Spleen (tissue), 11 donors: ENCODE data around the gene BAIAP2L1. TPM values are rescaled to one million over a fixed set of nuclear protein-coding genes. Genes with fewer than 3 reads are reported as not detected.
"Not testable (repeated sequence)": the region's sequence is repeated elsewhere in the genome, so short reads cannot be mapped to it uniquely, and the experiment has no call there.

Experiments used
- DNase-seq: peaks from one replicate; pipeline ENCODE4 v3.0.0-alpha.2; 2020
- H3K27ac ChIP-seq, 8 donors: fragments of 200-600 bp; sonication (generic) in 7 of 8; 1 replicate in 4 of 8; 2 replicates in 4 of 8; pipeline versions ENCODE4 v1.5.0 to v1.8.0; 2016 to 2021; ENCODE audit warnings: inconsistent platforms in 4 of 8, mild to moderate bottlenecking in 4 of 8, moderate library complexity in 1 of 8
- H3K27me3 ChIP-seq, 7 donors: fragments of 200-600 bp; sonication (generic) in 6 of 7; replicated peaks in 1 of 7; 1 replicate in 4 of 7; 2 replicates in 3 of 7; pipeline versions ENCODE4 v1.5.0 to v1.8.0; 2016 to 2021; ENCODE audit warnings: inconsistent platforms in 3 of 7, mild to moderate bottlenecking in 1 of 7
- H3K36me3 ChIP-seq, 6 donors: fragments of 200-600 bp; sonication (generic) in 5 of 6; 1 replicate in 4 of 6; 2 replicates in 2 of 6; pipeline versions ENCODE4 v1.5.0 to v1.8.0; 2016 to 2021; ENCODE audit warnings: inconsistent platforms in 2 of 6
- H3K4me1 ChIP-seq, 6 donors: fragments of 200-600 bp; sonication (generic) in 5 of 6; 1 replicate in 3 of 6; 2 replicates in 3 of 6; pipeline versions ENCODE4 v1.5.0 to v1.8.0; 2016 to 2021; ENCODE audit warnings: inconsistent platforms in 3 of 6
- H3K4me3 ChIP-seq, 8 donors: fragments of 200-600 bp; sonication (generic) in 7 of 8; 1 replicate in 4 of 8; 2 replicates in 4 of 8; pipeline versions ENCODE4 v1.5.0 to v1.8.0; 2016 to 2021; ENCODE audit warnings: inconsistent platforms in 4 of 8, mild to moderate bottlenecking in 4 of 8, moderate library complexity in 2 of 8
- H3K9me3 ChIP-seq, 8 donors: fragments of 200-600 bp; sonication (generic) in 7 of 8; 1 replicate in 4 of 8; 2 replicates in 4 of 8; pipeline versions ENCODE4 v1.5.0 to v1.8.0; 2016 to 2021; ENCODE audit warnings: inconsistent platforms in 4 of 8
- CTCF ChIP-seq, 11 experiments: fragments of 200-600 bp in 7 of 11; fragments of 450-650 bp in 4 of 11; sonication (generic) in 4 of 11; IDR thresholded peaks in 8 of 11; conservative IDR thresholded peaks in 3 of 11; 1 replicate in 7 of 11; 2 replicates in 4 of 11; pipeline versions ENCODE4 v1.4.0 to v1.8.0; 2016 to 2021; ENCODE audit warnings: antibody characterized with exemption in 11 of 11, inconsistent platforms in 4 of 11, mild to moderate bottlenecking in 1 of 11
- POLR2A ChIP-seq, 3 donors: fragments of 450-650 bp; IDR thresholded peaks; one replicate each; pipeline ENCODE4 v1.5.1; 2017; ENCODE audit warnings: antibody characterized with exemption in 3 of 3, mild to moderate bottlenecking in 1 of 3
- POLR2AphosphoS5 ChIP-seq, 3 donors: sonication (generic); formaldehyde crosslinking; IDR thresholded peaks; one replicate each; pipeline ENCODE4 v1.5.1; 2017; ENCODE audit warnings: antibody characterized with exemption in 3 of 3
- WGBS, 5 donors: extraction: QIAGEN DNeasy Blood & Tissue Kit in 3 of 5; methylation state at CpG; one replicate each; pipeline versions ENCODE4 v1.1.5 to v1.1.7; 2013 to 2018; 5-methylcytosine and 5-hydroxymethylcytosine counted together
- intact Hi-C: fragments of 100-400 bp; cut with DNase I; formaldehyde crosslinking; loops from one replicate; pipeline ENCODE4 v1.15.0; 2023; ENCODE audit warnings: low total_unique reads
- polyA plus RNA-seq, 3 donors: library from polyadenylated mRNA; stranded (reverse); fragments of 200-250 nt; gene quantifications; one replicate each; pipeline ENCODE4 v1.2.1, GENCODE V29; 2013
- total RNA-seq, 7 donors: library from RNA; depleted of rRNA in 3 of 7; stranded (reverse); fragments of >200 nt in 3 of 7; fragmentation: NEBNext Ultra II Directional in 4 of 7; extraction: Animal tissue kit (Norgen Biotek cat#: 25700) in 4 of 7; gene quantifications; one replicate each; pipeline versions ENCODE4 v1.1.0 to v1.2.1, GENCODE V29; 2016 to 2021
- donor health status: healthy with polysubstance abuse.
- donor health status: DM: no; HTN: no; CAD: no; lungs with moderate emphysema.
- donor health status: DM: no; HTN: no; CAD: no.
- donor health status: Bipolar disorder and iron deficiency.
- donor health status: healthy.
- donor health status: DM: no; HTN: no; CAD: no.
- donor health status: DM: yes; HTN: yes; CAD: no.

The BAIAP2L1 gene
- total and polyA plus RNA-seq, 10 donors: 0.72 to 2.6 (median 1.5) TPM

GRCh38 chr7:98409843-98410242 is 9.0 kb upstream of the BAIAP2L1 start:
- 80 to 93% (median 85%) methylated on average over 3 of the region's 3 CpGs for WGBS, 5 donors
- peaks cover 0 to 19% (median 0%) of the 10 kb centered on the region in 7 donors for H3K27me3 ChIP-seq
- TF ChIP-seq CTCF (IDR thresholded peaks at IDR 0.05 in 8 of 11, conservative IDR thresholded peaks at IDR 0.05 in 3 of 11): no peak
- TF ChIP-seq POLR2A (IDR thresholded peaks at IDR 0.05): no peak
- TF ChIP-seq POLR2AphosphoS5 (IDR thresholded peaks at IDR 0.05): no peak
- H3K9me3 ChIP-seq: no peaks in the 10 kb centered on the region
- H3K36me3 ChIP-seq: no peaks in the 10 kb centered on the region
- H3K27ac ChIP-seq: no peak overlapping the region
- no peaks in the 10 kb centered on the region for H3K4me1 ChIP-seq
- intact Hi-C loops: loop anchor here (10.0 kb wide), 1 partner anchor 115 kb away; no protein-coding TSS in a partner anchor
- no peak for DNase-seq
- H3K4me3 ChIP-seq: no peak overlapping the region

- H3K4me3 ChIP-seq, H3K27ac ChIP-seq, H3K4me1 ChIP-seq, H3K36me3 ChIP-seq, H3K9me3 ChIP-seq: not testable (repeated sequence)
- WGBS, 5 donors: 91 to 94% (median 94%) methylated on average over 7 of the region's 7 CpGs
- H3K27me3 ChIP-seq: peaks cover 0 to 18% (median 0%) of the 10 kb centered on the region in 7 donors
- peak; percentile 13 for DNase-seq
- intact Hi-C loops: loop anchor here (10.0 kb wide), 1 partner anchor 113 kb away; no protein-coding TSS in a partner anchor
Observed at GRCh38 chr7:98408146-98408545, 7.3 kb upstream of the BAIAP2L1 start.

- intact Hi-C loops: loop anchor here (10.0 kb wide), 1 partner anchor 112 kb away; no protein-coding TSS in a partner anchor
- 85 to 94% (median 90%) methylated on average over 7 to 9 of the region's 9 CpGs for WGBS, 5 donors
- peak; percentile 20 for DNase-seq
Observed at GRCh38 chr7:98406827-98407226, 5.9 kb upstream of the BAIAP2L1 start.

GRCh38 chr7:98404840-98405239 is 4.0 kb upstream of the BAIAP2L1 start:
- no peak overlapping the region for H3K4me3 ChIP-seq
- H3K27me3 ChIP-seq: peaks cover 0 to 40% (median 14%) of the 10 kb centered on the region in 7 donors
- no peak overlapping the region for H3K27ac ChIP-seq
- intact Hi-C loops: loop anchor here (10.0 kb wide), 1 partner anchor 110 kb away; no protein-coding TSS in a partner anchor
- TF ChIP-seq CTCF (IDR thresholded peaks at IDR 0.05 in 8 of 11, conservative IDR thresholded peaks at IDR 0.05 in 3 of 11) (no peak), POLR2AphosphoS5 (IDR thresholded peaks at IDR 0.05) (no peak), POLR2A (IDR thresholded peaks at IDR 0.05) (no peak)
- no peaks in the 10 kb centered on the region for H3K36me3 ChIP-seq
- no peak for DNase-seq
- no peaks in the 10 kb centered on the region for H3K9me3 ChIP-seq
- WGBS, 5 donors: 87 to 92% (median 91%) methylated on average over 2 of the region's 2 CpGs
- H3K4me1 ChIP-seq: peaks cover 0 to 16% (median 13%) of the 10 kb centered on the region in 6 donors

More at GRCh38 chr7:98406827-98407226, 5.9 kb upstream of the BAIAP2L1 start:
- no peak overlapping the region for H3K27ac ChIP-seq
- no peaks in the 10 kb centered on the region for H3K9me3 ChIP-seq
- no peaks in the 10 kb centered on the region for H3K4me1 ChIP-seq
- TF ChIP-seq POLR2A (IDR thresholded peaks at IDR 0.05): no peak
- no peak for TF ChIP-seq CTCF (IDR thresholded peaks at IDR 0.05 in 8 of 11, conservative IDR thresholded peaks at IDR 0.05 in 3 of 11)
- TF ChIP-seq POLR2AphosphoS5 (IDR thresholded peaks at IDR 0.05): no peak
- H3K36me3 ChIP-seq: no peaks in the 10 kb centered on the region
- no peak overlapping the region for H3K4me3 ChIP-seq
- H3K27me3 ChIP-seq: peaks cover 0 to 22% (median 0%) of the 10 kb centered on the region in 7 donors
